Spleen (tissue), 11 donors: ENCODE data around the gene EEF1AKMT4. TPM values are rescaled to one million over a fixed set of nuclear protein-coding genes. Genes with fewer than 3 reads are reported as not detected.

Source experiments
- DNase-seq: peaks from one replicate; pipeline ENCODE4 v3.0.0-alpha.2; 2020
- H3K27ac ChIP-seq, 8 donors: fragments of 200-600 bp; sonication (generic) in 7 of 8; 1 replicate in 4 of 8; 2 replicates in 4 of 8; pipeline versions ENCODE4 v1.5.0 to v1.8.0; 2016 to 2021; ENCODE audit warnings: inconsistent platforms in 4 of 8, mild to moderate bottlenecking in 4 of 8, moderate library complexity in 1 of 8
- H3K27me3 ChIP-seq, 7 donors: fragments of 200-600 bp; sonication (generic) in 6 of 7; replicated peaks in 1 of 7; 1 replicate in 4 of 7; 2 replicates in 3 of 7; pipeline versions ENCODE4 v1.5.0 to v1.8.0; 2016 to 2021; ENCODE audit warnings: inconsistent platforms in 3 of 7, mild to moderate bottlenecking in 1 of 7
- H3K36me3 ChIP-seq, 6 donors: fragments of 200-600 bp; sonication (generic) in 5 of 6; 1 replicate in 4 of 6; 2 replicates in 2 of 6; pipeline versions ENCODE4 v1.5.0 to v1.8.0; 2016 to 2021; ENCODE audit warnings: inconsistent platforms in 2 of 6
- H3K4me1 ChIP-seq, 6 donors: fragments of 200-600 bp; sonication (generic) in 5 of 6; 1 replicate in 3 of 6; 2 replicates in 3 of 6; pipeline versions ENCODE4 v1.5.0 to v1.8.0; 2016 to 2021; ENCODE audit warnings: inconsistent platforms in 3 of 6
- H3K4me3 ChIP-seq, 8 donors: fragments of 200-600 bp; sonication (generic) in 7 of 8; 1 replicate in 4 of 8; 2 replicates in 4 of 8; pipeline versions ENCODE4 v1.5.0 to v1.8.0; 2016 to 2021; ENCODE audit warnings: inconsistent platforms in 4 of 8, mild to moderate bottlenecking in 4 of 8, moderate library complexity in 2 of 8
- H3K9me3 ChIP-seq, 8 donors: fragments of 200-600 bp; sonication (generic) in 7 of 8; 1 replicate in 4 of 8; 2 replicates in 4 of 8; pipeline versions ENCODE4 v1.5.0 to v1.8.0; 2016 to 2021; ENCODE audit warnings: inconsistent platforms in 4 of 8
- CTCF ChIP-seq, 11 experiments: fragments of 200-600 bp in 7 of 11; fragments of 450-650 bp in 4 of 11; sonication (generic) in 4 of 11; IDR thresholded peaks in 8 of 11; conservative IDR thresholded peaks in 3 of 11; 1 replicate in 7 of 11; 2 replicates in 4 of 11; pipeline versions ENCODE4 v1.4.0 to v1.8.0; 2016 to 2021; ENCODE audit warnings: antibody characterized with exemption in 11 of 11, inconsistent platforms in 4 of 11, mild to moderate bottlenecking in 1 of 11
- POLR2A ChIP-seq, 3 donors: fragments of 450-650 bp; IDR thresholded peaks; one replicate each; pipeline ENCODE4 v1.5.1; 2017; ENCODE audit warnings: antibody characterized with exemption in 3 of 3, mild to moderate bottlenecking in 1 of 3
- POLR2AphosphoS5 ChIP-seq, 3 donors: sonication (generic); formaldehyde crosslinking; IDR thresholded peaks; one replicate each; pipeline ENCODE4 v1.5.1; 2017; ENCODE audit warnings: antibody characterized with exemption in 3 of 3
- WGBS, 5 donors: extraction: QIAGEN DNeasy Blood & Tissue Kit in 3 of 5; methylation state at CpG; one replicate each; pipeline versions ENCODE4 v1.1.5 to v1.1.7; 2013 to 2018; 5-methylcytosine and 5-hydroxymethylcytosine counted together
- intact Hi-C: fragments of 100-400 bp; cut with DNase I; formaldehyde crosslinking; loops from one replicate; pipeline ENCODE4 v1.15.0; 2023; ENCODE audit warnings: low total_unique reads
- polyA plus RNA-seq, 3 donors: library from polyadenylated mRNA; stranded (reverse); fragments of 200-250 nt; gene quantifications; one replicate each; pipeline ENCODE4 v1.2.1, GENCODE V29; 2013
- total RNA-seq, 7 donors: library from RNA; depleted of rRNA in 3 of 7; stranded (reverse); fragments of >200 nt in 3 of 7; fragmentation: NEBNext Ultra II Directional in 4 of 7; extraction: Animal tissue kit (Norgen Biotek cat#: 25700) in 4 of 7; gene quantifications; one replicate each; pipeline versions ENCODE4 v1.1.0 to v1.2.1, GENCODE V29; 2016 to 2021
- donor health status: healthy with polysubstance abuse.
- donor health status: DM: no; HTN: no; CAD: no; lungs with moderate emphysema.
- donor health status: DM: no; HTN: no; CAD: no.
- donor health status: Bipolar disorder and iron deficiency.
- donor health status: healthy.
- donor health status: DM: no; HTN: no; CAD: no.
- donor health status: DM: yes; HTN: yes; CAD: no.

The EEF1AKMT4 gene
- total and polyA plus RNA-seq, 10 donors: 1.2 to 5.4 (median 3.1) TPM

- DNase-seq: peak; percentile 90
- peaks cover 8 to 28% (median 25%) of the 10 kb centered on the region in 6 donors for H3K4me1 ChIP-seq
These were observed 19.9 kb upstream of the EEF1AKMT4 start, which contains the start of gene VWA5B2 for GRCh38 chr3:184229394-184230080. Gene VWA5B2 (plus strand): TSS chr3:184229585. CDS start chr3:184230529, 944 bp downstream.

GRCh38 chr3:184230081-184230602, 19.3 kb upstream of the EEF1AKMT4 start:
- H3K27me3 ChIP-seq: peaks cover 4 to 97% (median 47%) of the 10 kb centered on the region in 7 donors
- DNase-seq: no peak
- no peaks in the 10 kb centered on the region for H3K9me3 ChIP-seq
- TF ChIP-seq POLR2A (IDR thresholded peaks at IDR 0.05) (no peak), POLR2AphosphoS5 (IDR thresholded peaks at IDR 0.05) (no peak), CTCF (IDR thresholded peaks at IDR 0.05 in 8 of 11, conservative IDR thresholded peaks at IDR 0.05 in 3 of 11) (no peak)
- WGBS, 5 donors: 0 to 3% (median 1%) methylated on average over 25 to 61 of the region's 61 CpGs; no CpG with 5 or more reads in 1 of the 5 donors
- no peaks in the 10 kb centered on the region for H3K36me3 ChIP-seq
- intact Hi-C loops: no loop called here
- H3K4me3 ChIP-seq: peak overlapping the region; percentile 40 to 72 (median 52)
- H3K27ac ChIP-seq: no peak overlapping the region
- peaks cover 8 to 28% (median 25%) of the 10 kb centered on the region in 6 donors for H3K4me1 ChIP-seq

More at GRCh38 chr3:184229394-184230080, 19.9 kb upstream of the EEF1AKMT4 start, which contains the start of gene VWA5B2:
- intact Hi-C loops: no loop called here
- Histone ChIP-seq H3K36me3 (no peaks in the 10 kb centered on the region), H3K27ac (no peak within 1 kb of the TSS), H3K9me3 (no peaks in the 10 kb centered on the region), H3K4me3 (peak within 1 kb of the TSS; percentile 40 to 72 (median 52)), H3K27me3 (peaks cover 4 to 96% (median 47%) of the 10 kb centered on the region in 7 donors)
- TF ChIP-seq POLR2A (IDR thresholded peaks at IDR 0.05) (no peak), CTCF (IDR thresholded peaks at IDR 0.05 in 8 of 11, conservative IDR thresholded peaks at IDR 0.05 in 3 of 11) (peak in 9 of 11 experiments; percentile 5 to 60 (median 42)), POLR2AphosphoS5 (IDR thresholded peaks at IDR 0.05) (peak in 2 of 3 donors; percentile 30 to 37)
- 1 to 2% (median 1%) methylated on average over 36 to 66 of the region's 66 CpGs for WGBS, 5 donors

GRCh38 chr3:184230603-184231528, 18.6 kb upstream of the EEF1AKMT4 start:
- Histone ChIP-seq H3K36me3 (no peaks in the 10 kb centered on the region), H3K4me1 (peaks cover 8 to 28% (median 25%) of the 10 kb centered on the region in 6 donors), H3K27me3 (peaks cover 4 to 94% (median 47%) of the 10 kb centered on the region in 7 donors), H3K27ac (no peak overlapping the region), H3K9me3 (no peaks in the 10 kb centered on the region), H3K4me3 (peak overlapping the region in 7 of 8 donors; percentile 40 to 72 (median 53))
- WGBS, 5 donors: 6 to 31% (median 9%) methylated on average over 22 to 79 of the region's 79 CpGs
- TF ChIP-seq POLR2AphosphoS5 (IDR thresholded peaks at IDR 0.05): no peak
- TF ChIP-seq CTCF (IDR thresholded peaks at IDR 0.05 in 8 of 11, conservative IDR thresholded peaks at IDR 0.05 in 3 of 11): no peak
- no peak for TF ChIP-seq POLR2A (IDR thresholded peaks at IDR 0.05)
- DNase-seq: no peak
- intact Hi-C loops: no loop called here
